SU-DHL-6 (cell line): ENCODE data around the gene C4orf51.

Source experiments
- H2AFZ ChIP-seq: fragments of 200-600 bp; sonication (generic); 2 replicates; pipeline ENCODE4 v1.6.1; 2014; ENCODE audit warnings: low read depth, mild to moderate bottlenecking, moderate library complexity, mixed read lengths, antibody characterized with exemption, low read length; ENCODE audit not compliant: severe bottlenecking
- H3F3A ChIP-seq: fragments of 200-600 bp; shearing (Covaris generic); 2 replicates; pipeline ENCODE4 v1.6.0; 2016; ENCODE audit warnings: antibody characterized with exemption, mild to moderate bottlenecking; ENCODE audit not compliant: insufficient read depth
- H3K27ac ChIP-seq: fragments of 200-600 bp; sonication (generic); 2 replicates; pipeline ENCODE4 v1.5.1; 2016; ENCODE audit warnings: low read depth, mild to moderate bottlenecking, low read length, moderate library complexity, mixed read lengths
- H3K27me3 ChIP-seq: fragments of 200-600 bp; sonication (generic), shearing (Covaris generic); 2 replicates; pipeline ENCODE4 v1.6.0; 2014; ENCODE audit warnings: mild to moderate bottlenecking, low read length
- H3K36me3 ChIP-seq: fragments of 200-600 bp; sonication (generic); 2 replicates; pipeline ENCODE4 v1.6.1; 2014; ENCODE audit warnings: mild to moderate bottlenecking, low read length, mixed read lengths
- H3K4me2 ChIP-seq: fragments of 300-600, 200-600 bp; shearing (Covaris generic), sonication (generic); 2 replicates; pipeline ENCODE4 v1.6.0; 2014; ENCODE audit warnings: low read length, low read depth, mild to moderate bottlenecking; ENCODE audit not compliant: poor library complexity, severe bottlenecking
- H3K4me3 ChIP-seq: fragments of 200-600 bp; sonication (generic); 2 replicates; pipeline ENCODE4 v1.5.1; 2014; ENCODE audit warnings: antibody characterized with exemption, low read length, mild to moderate bottlenecking, mixed read lengths; ENCODE audit not compliant: insufficient read depth, poor library complexity, severe bottlenecking
- H3K79me2 ChIP-seq: fragments of 200-600 bp; sonication (generic); 2 replicates; pipeline ENCODE4 v1.6.1; 2014; ENCODE audit warnings: mild to moderate bottlenecking, low read length, moderate library complexity; ENCODE audit not compliant: insufficient read depth
- H3K9ac ChIP-seq: fragments of 200-600 bp; sonication (generic); 2 replicates; pipeline ENCODE4 v1.7.0; 2014; ENCODE audit warnings: mild to moderate bottlenecking, low read length
- H3K9me2 ChIP-seq: fragments of 200-600 bp; sonication (generic); replicated peaks from 2 replicates; pipeline ENCODE4 v1.6.1; 2014; ENCODE audit warnings: low read length; ENCODE audit not compliant: insufficient read depth
- H3K9me3 ChIP-seq: fragments of 200-600 bp; sonication (generic); 2 replicates; pipeline ENCODE4 v1.6.1; 2014; ENCODE audit warnings: low read length, mixed read lengths; ENCODE audit not compliant: insufficient read depth
- H4K20me1 ChIP-seq: fragments of 200-600 bp; sonication (generic); 2 replicates; pipeline ENCODE4 v1.6.1; 2014; ENCODE audit warnings: low read depth, mild to moderate bottlenecking, antibody characterized with exemption, low read length, moderate library complexity, mixed read lengths
- CTCF ChIP-seq: fragments of 200-600 bp; sonication (generic); IDR thresholded peaks from one replicate; pipeline ENCODE4 v1.5.1; 2017; ENCODE audit warnings: antibody characterized with exemption, mild to moderate bottlenecking, low read length, moderate library complexity; ENCODE audit not compliant: insufficient read depth, poor library complexity, severe bottlenecking
- EZH2phosphoT487 ChIP-seq: fragments of 200-600 bp; sonication (generic), shearing (Covaris generic); conservative IDR thresholded peaks from 2 replicates; pipeline ENCODE4 v1.6.1; 2018; ENCODE audit warnings: mild to moderate bottlenecking, antibody characterized with exemption, low read length, moderate library complexity, mixed read lengths

The C4orf51 gene

GRCh38 chr4:145656156-145656555 is 23.8 kb upstream of the C4orf51 start:
- Histone ChIP-seq H4K20me1 (no peaks in the 10 kb centered on the region), H3K4me2 (no peak overlapping the region), H3K27ac (no peak overlapping the region), H3K36me3 (no peaks in the 10 kb centered on the region), H2AFZ (no peak overlapping the region), H3K9me2 (no peaks in the 10 kb centered on the region), H3K9me3 (no peaks in the 10 kb centered on the region), H3K79me2 (no peaks in the 10 kb centered on the region), H3K4me3 (no peak overlapping the region), H3K9ac (no peak overlapping the region), H3F3A (no peaks in the 10 kb centered on the region), H3K27me3 (no peaks in the 10 kb centered on the region)
- no peak for TF ChIP-seq EZH2phosphoT487
- TF ChIP-seq CTCF, result no peak

GRCh38 chr4:145660064-145660463 is 19.9 kb upstream of the C4orf51 start:
- H3K27me3 ChIP-seq, result no peaks in the 10 kb centered on the region
- no peak overlapping the region for H3K4me2 ChIP-seq
- no peak overlapping the region for H3K9ac ChIP-seq
- H3K27ac ChIP-seq, result no peak overlapping the region
- no peak overlapping the region for H2AFZ ChIP-seq
- no peaks in the 10 kb centered on the region for H4K20me1 ChIP-seq
- no peaks in the 10 kb centered on the region for H3F3A ChIP-seq
- no peaks in the 10 kb centered on the region for H3K79me2 ChIP-seq
- H3K9me2 ChIP-seq, result no peaks in the 10 kb centered on the region
- no peaks in the 10 kb centered on the region for H3K36me3 ChIP-seq
- TF ChIP-seq EZH2phosphoT487, result no peak
- TF ChIP-seq CTCF, result no peak
- H3K9me3 ChIP-seq, result no peaks in the 10 kb centered on the region
- H3K4me3 ChIP-seq, result no peak overlapping the region

- no peak for TF ChIP-seq CTCF
- no peak for TF ChIP-seq EZH2phosphoT487
Measured at GRCh38 chr4:145663194-145663593, 16.8 kb upstream of the C4orf51 start.

GRCh38 chr4:145665773-145666172 is 14.2 kb upstream of the C4orf51 start:
- Histone ChIP-seq H3K9ac (no peak overlapping the region), H3K27me3 (no peaks in the 10 kb centered on the region), H3K4me3 (no peak overlapping the region), H3K36me3 (no peaks in the 10 kb centered on the region), H3K4me2 (no peak overlapping the region), H3K9me2 (no peaks in the 10 kb centered on the region), H2AFZ (no peak overlapping the region), H4K20me1 (no peaks in the 10 kb centered on the region), H3K27ac (no peak overlapping the region), H3F3A (no peaks in the 10 kb centered on the region), H3K9me3 (no peaks in the 10 kb centered on the region), H3K79me2 (no peaks in the 10 kb centered on the region)
- TF ChIP-seq CTCF (no peak), EZH2phosphoT487 (no peak)

More at GRCh38 chr4:145663194-145663593, 16.8 kb upstream of the C4orf51 start:
- H3F3A ChIP-seq, result no peaks in the 10 kb centered on the region
- H2AFZ ChIP-seq, result no peak overlapping the region
- no peak overlapping the region for H3K4me2 ChIP-seq
- no peaks in the 10 kb centered on the region for H3K27me3 ChIP-seq
- H3K27ac ChIP-seq, result no peak overlapping the region
- no peak overlapping the region for H3K4me3 ChIP-seq
- H3K9ac ChIP-seq, result no peak overlapping the region
- H3K9me3 ChIP-seq, result no peaks in the 10 kb centered on the region
- H3K36me3 ChIP-seq, result no peaks in the 10 kb centered on the region
- no peaks in the 10 kb centered on the region for H3K9me2 ChIP-seq
- H3K79me2 ChIP-seq, result no peaks in the 10 kb centered on the region
- H4K20me1 ChIP-seq, result no peaks in the 10 kb centered on the region
